Astrocyte of the cerebellum (primary cell): ENCODE results near the gene VAPB.

ENCODE experiments used
- DNase-seq: peaks from one replicate; pipeline ENCODE4 v3.0.0-alpha.2; 2011; ENCODE audit warnings: low read depth
- H3K4me3 ChIP-seq: 2 replicates; pipeline ENCODE4 v1.5.1; 2011; ENCODE audit warnings: mild to moderate bottlenecking, low read depth, low read length, moderate library complexity
- in situ Hi-C: cut with HindIII; loops from 2 replicates; pipeline ENCODE4 v1.10.0; 2017; ENCODE audit warnings: low sequenced_read_pairs
- TF ChIP-seq, protein P1 (sequence below): IDR thresholded peaks from 2 replicates; pipeline ENCODE4 v1.5.1; 2012; ENCODE audit warnings: low read length, low read depth, moderate library complexity, mild to moderate bottlenecking; ENCODE audit errors: missing control alignments

Gene VAPB

GRCh38 chr20:58394801-58395200, 5.8 kb downstream of the VAPB start:
- H3K4me3 ChIP-seq, result no peak overlapping the region
- in situ Hi-C loops, result no loop called here
- no peak for DNase-seq
- TF ChIP-seq, protein P1, sequence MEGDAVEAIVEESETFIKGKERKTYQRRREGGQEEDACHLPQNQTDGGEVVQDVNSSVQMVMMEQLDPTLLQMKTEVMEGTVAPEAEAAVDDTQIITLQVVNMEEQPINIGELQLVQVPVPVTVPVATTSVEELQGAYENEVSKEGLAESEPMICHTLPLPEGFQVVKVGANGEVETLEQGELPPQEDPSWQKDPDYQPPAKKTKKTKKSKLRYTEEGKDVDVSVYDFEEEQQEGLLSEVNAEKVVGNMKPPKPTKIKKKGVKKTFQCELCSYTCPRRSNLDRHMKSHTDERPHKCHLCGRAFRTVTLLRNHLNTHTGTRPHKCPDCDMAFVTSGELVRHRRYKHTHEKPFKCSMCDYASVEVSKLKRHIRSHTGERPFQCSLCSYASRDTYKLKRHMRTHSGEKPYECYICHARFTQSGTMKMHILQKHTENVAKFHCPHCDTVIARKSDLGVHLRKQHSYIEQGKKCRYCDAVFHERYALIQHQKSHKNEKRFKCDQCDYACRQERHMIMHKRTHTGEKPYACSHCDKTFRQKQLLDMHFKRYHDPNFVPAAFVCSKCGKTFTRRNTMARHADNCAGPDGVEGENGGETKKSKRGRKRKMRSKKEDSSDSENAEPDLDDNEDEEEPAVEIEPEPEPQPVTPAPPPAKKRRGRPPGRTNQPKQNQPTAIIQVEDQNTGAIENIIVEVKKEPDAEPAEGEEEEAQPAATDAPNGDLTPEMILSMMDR, result no peak

DNA sequence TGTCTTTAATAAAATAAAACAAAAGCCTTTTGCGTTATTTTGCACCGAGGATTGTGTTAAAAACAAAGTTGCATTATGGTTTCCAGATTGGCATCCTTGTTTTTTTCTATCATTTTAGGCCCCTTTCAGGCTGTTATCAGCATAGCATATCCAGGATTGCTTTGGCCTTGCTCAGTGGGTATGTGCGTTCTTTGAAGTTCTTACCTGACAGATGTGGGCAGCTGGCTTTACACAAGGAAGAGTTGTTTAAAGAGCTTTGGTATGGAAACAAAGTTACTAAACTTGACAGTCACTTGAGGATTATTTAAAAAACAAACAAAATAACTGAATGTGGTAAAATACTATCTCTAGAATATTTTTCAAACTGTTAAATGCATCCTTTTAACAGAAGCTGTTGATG, 6.6 kb downstream of the VAPB start:
- DNase-seq, result no peak
- in situ Hi-C loops, result no loop called here
- TF ChIP-seq, protein P1, result no peak
- H3K4me3 ChIP-seq, result no peak overlapping the region

- in situ Hi-C loops, result no loop called here
- no peak for DNase-seq
- TF ChIP-seq, protein P1, result no peak
- no peak overlapping the region for H3K4me3 ChIP-seq
Observed at GRCh38 chr20:58397429-58397828, 8.4 kb downstream of the VAPB start.

DNA sequence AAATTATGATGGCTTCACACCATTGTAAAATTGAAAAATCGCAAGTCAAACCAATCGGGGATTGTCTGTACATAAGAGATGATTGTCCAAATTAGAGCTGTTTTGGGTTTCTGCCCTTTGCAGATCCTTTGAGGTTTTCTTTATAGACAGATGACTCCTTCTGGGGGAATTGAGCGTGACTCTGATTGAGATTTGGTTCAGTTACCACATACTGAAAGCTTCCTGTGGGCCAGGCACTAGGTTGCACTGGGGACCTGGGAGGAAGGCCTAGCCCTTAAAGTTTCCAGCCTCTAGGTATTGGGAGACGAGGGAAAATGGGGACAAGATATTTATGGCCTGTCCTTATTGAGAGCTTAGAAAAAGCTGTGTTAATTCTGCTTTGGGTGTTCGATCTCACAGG, 9.2 kb downstream of the VAPB start:
- in situ Hi-C loops, result no loop called here
- DNase-seq, result no peak
- no peak overlapping the region for H3K4me3 ChIP-seq
- TF ChIP-seq, protein P1, result no peak

DNA sequence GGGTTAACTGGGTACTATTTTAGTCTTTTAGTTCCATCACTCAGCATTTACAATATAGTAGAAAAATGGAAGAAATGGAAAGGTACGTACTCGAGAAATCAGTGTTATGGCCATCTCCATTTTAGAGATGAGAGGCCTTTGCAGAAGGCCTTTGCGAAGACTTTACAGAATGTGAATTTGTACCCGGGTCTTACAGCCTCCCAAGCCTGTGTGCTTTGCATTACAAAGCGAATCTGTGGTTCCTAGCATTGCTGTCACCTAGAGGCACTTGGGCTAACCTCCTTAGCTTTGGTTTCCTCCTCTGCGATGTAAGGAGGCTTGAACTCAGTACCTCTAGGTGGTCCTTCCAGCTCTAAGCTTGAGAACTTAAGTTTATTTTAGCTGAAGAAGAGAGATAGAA, 10.9 kb downstream of the VAPB start:
- in situ Hi-C loops, result no loop called here
- DNase-seq, result no peak
- H3K4me3 ChIP-seq, result no peak overlapping the region
- TF ChIP-seq, protein P1, result no peak

DNA sequence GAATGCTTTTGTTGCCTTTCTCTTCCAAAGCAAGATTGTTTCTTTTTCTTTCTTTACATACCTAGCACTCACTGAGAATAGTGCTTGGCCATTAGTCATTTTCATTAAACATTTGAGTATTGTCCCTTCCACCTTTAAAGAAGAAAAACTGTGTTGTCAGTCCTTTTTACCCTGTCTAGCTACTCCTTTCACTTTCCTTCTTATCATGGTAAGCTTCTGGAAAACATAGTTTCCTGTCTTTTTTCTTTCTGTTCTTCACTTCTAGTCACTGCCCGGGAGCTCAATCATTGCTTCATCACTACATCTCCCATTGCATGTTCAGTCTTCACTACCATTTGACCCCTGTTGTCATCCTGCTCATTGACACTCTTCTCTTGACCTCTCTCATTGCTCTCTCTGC, 12.1 kb downstream of the VAPB start:
- DNase-seq, result no peak
- H3K4me3 ChIP-seq, result no peak overlapping the region
- in situ Hi-C loops, result no loop called here
- TF ChIP-seq, protein P1, result no peak

DNA sequence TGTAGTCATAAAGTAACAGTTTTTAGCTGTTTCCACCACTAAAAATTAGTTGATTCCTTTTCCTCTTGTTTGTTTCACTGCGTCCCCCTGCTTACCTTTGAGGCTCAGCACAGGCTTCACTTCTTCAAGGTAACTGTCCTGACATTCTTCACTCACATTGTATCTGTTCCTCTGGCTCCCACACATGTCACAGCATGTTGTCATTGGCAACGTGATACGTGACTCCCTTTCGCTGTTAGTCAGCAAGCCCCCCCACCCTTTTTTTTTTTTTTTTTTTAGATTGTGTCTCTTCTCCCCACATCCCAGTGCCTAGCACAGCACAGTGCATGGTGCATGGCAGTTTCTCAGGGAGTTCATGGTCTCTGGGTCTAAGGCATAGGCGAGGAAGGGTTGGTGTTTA, 13.3 kb downstream of the VAPB start:
- DNase-seq, result no peak
- TF ChIP-seq, protein P1, result no peak
- H3K4me3 ChIP-seq, result no peak overlapping the region
- in situ Hi-C loops, result no loop called here
